ENCODE data around the gene LITAF.

LITAF gene

DNA sequence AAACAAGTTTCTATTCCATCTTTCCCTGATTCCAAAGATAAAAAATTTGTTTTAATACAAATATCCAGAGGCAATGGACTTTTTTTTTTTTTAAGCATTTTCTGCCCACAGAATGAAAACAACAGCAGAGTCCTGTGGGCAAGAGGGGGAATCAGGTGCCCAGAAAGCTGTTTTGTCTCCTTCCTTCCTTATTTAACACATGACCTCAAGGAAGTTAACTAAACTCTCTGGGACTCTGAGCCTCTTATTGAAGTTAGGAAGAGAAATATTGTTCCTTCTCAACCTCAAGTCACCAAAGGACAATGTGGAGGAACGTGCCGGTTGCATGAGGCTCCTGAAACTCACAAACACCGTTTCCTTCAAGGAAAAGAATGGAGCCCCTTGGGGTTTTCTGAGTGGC is 34.9 kb downstream of the LITAF start:
- no peaks in the 10 kb centered on the region for H3K79me2 ChIP-seq (ENCODE audit: control insufficient read depth, insufficient read depth, low read length, unreplicated experiment)
- no peaks in the 10 kb centered on the region for H3K27me3 ChIP-seq (ENCODE audit: insufficient read depth, low read length)
- H3K27ac ChIP-seq (ENCODE audit: low read depth, low read length), result no peak overlapping the region
- H2AFZ ChIP-seq (ENCODE audit: low read length, unreplicated experiment), result no peak overlapping the region
- H3K36me3 ChIP-seq (ENCODE audit: insufficient read depth, low read length), result peaks cover 35% of the 10 kb centered on the region
- peaks cover 1% of the 10 kb centered on the region for H3K4me1 ChIP-seq (ENCODE audit: control insufficient read depth, insufficient read depth, low read length, unreplicated experiment)
- no peak overlapping the region for H3K4me3 ChIP-seq (ENCODE audit: low read depth, low read length)

DNA sequence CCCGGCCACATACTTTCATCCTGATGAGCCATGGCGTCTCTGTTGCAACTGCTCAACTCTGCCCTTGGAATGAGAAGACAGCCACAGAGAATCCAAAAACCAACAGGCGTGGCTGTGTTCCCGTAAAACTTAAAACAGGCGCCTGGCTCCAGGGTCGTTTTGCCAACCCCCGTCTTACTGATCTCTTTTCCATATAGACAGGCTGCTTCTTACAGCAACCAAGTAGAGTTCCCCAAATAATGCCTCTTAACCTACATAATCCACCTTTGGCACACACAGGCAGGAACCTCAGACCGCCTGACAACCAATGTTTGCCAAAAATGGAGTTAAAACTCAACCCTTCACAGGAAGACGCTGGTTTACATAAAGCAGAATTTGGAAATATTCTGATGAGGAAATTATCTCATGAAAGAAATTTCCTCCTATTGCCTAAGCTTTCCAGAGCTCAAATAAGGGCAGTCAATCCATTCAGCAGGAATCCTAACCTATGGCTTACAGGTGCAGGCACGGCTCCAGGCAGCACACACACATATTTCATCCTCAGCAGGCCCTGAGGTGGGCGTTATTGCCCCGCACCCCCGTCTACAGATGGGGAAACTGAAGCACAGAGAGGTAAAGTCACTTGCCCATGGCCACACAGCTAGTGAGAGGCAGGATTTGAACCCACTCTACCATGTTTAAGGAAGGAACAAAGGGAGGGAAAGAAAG is 35.8 kb downstream of the LITAF start:
- H2AFZ ChIP-seq (ENCODE audit: low read length, unreplicated experiment), result no peak overlapping the region
- H3K36me3 ChIP-seq (ENCODE audit: insufficient read depth, low read length), result peaks cover 26% of the 10 kb centered on the region
- H3K79me2 ChIP-seq (ENCODE audit: control insufficient read depth, insufficient read depth, low read length, unreplicated experiment), result no peaks in the 10 kb centered on the region
- no peaks in the 10 kb centered on the region for H3K27me3 ChIP-seq (ENCODE audit: insufficient read depth, low read length)
- peaks cover 4% of the 10 kb centered on the region for H3K4me1 ChIP-seq (ENCODE audit: control insufficient read depth, insufficient read depth, low read length, unreplicated experiment)
- H3K4me3 ChIP-seq (ENCODE audit: low read depth, low read length), result no peak overlapping the region
- no peak overlapping the region for H3K27ac ChIP-seq (ENCODE audit: low read depth, low read length)

DNA sequence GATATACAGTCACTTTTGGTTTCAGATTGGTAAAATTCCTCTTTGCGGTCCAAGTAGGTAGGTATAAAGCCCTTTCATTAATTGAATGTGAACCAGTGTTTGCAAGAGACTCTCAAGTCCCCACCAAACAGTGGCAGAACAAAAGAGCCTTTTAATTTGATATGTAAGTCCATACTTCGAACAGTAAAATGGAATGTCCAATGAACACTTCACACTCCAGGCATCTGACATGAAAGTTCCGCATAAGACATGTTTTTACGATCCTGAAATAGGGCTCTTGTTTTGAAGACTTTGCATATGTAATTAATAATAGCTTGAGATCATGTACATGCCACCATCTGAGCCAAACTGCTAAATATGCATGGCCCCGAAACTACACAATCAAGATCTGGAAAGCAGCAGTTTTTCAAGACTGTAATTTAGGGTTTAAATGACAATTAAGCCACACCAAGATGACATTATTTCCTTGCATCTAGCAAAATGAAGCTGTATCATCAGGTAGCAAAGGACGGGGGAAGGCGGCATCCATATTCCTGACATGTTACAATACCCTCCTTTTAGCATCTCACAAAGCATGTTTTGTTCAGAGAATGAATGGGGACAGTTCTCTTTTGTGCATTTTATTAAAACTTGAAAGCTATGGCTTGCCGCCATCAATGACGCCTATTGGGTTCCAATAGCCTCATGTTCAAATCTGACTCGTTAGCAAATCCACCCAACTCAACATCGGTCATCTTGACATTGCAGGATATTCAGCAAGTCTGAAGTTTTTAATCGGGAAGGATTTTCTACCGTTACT is 39.4 kb downstream of the LITAF start:
- peaks cover 20% of the 10 kb centered on the region for H3K36me3 ChIP-seq (ENCODE audit: insufficient read depth, low read length)
- peaks cover 4% of the 10 kb centered on the region for H3K4me1 ChIP-seq (ENCODE audit: control insufficient read depth, insufficient read depth, low read length, unreplicated experiment)
- no peak overlapping the region for H3K27ac ChIP-seq (ENCODE audit: low read depth, low read length)
- no peak overlapping the region for H3K4me3 ChIP-seq (ENCODE audit: low read depth, low read length)
- H2AFZ ChIP-seq (ENCODE audit: low read length, unreplicated experiment), result no peak overlapping the region
- H3K27me3 ChIP-seq (ENCODE audit: insufficient read depth, low read length), result no peaks in the 10 kb centered on the region
- no peaks in the 10 kb centered on the region for H3K79me2 ChIP-seq (ENCODE audit: control insufficient read depth, insufficient read depth, low read length, unreplicated experiment)

DNA sequence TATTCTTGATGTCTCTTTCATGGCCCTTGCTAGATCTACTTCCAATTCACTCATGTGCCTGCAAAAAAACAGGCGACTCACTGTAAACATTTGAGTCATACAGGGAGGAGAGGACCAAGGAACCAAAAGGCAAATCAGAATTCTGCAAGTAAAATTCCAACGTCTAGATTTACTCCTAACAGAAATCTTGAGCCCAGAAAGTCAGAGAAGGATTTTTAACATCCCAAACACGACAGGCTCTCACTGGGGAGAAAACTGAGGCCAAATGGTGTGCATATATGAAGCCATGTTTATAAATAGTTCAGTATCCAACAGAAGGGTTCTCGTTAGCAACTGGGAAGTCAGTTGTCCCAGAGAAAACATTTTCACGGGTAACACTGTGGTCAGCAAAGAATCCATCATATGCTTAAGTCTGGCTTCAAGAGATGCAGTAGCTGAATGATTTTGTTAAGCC is 40.1 kb downstream of the LITAF start:
- no peak overlapping the region for H2AFZ ChIP-seq (ENCODE audit: low read length, unreplicated experiment)
- H3K79me2 ChIP-seq (ENCODE audit: control insufficient read depth, insufficient read depth, low read length, unreplicated experiment), result no peaks in the 10 kb centered on the region
- no peaks in the 10 kb centered on the region for H3K27me3 ChIP-seq (ENCODE audit: insufficient read depth, low read length)
- no peak overlapping the region for H3K4me3 ChIP-seq (ENCODE audit: low read depth, low read length)
- peaks cover 4% of the 10 kb centered on the region for H3K4me1 ChIP-seq (ENCODE audit: control insufficient read depth, insufficient read depth, low read length, unreplicated experiment)
- H3K36me3 ChIP-seq (ENCODE audit: insufficient read depth, low read length), result peaks cover 20% of the 10 kb centered on the region
- no peak overlapping the region for H3K27ac ChIP-seq (ENCODE audit: low read depth, low read length)

DNA sequence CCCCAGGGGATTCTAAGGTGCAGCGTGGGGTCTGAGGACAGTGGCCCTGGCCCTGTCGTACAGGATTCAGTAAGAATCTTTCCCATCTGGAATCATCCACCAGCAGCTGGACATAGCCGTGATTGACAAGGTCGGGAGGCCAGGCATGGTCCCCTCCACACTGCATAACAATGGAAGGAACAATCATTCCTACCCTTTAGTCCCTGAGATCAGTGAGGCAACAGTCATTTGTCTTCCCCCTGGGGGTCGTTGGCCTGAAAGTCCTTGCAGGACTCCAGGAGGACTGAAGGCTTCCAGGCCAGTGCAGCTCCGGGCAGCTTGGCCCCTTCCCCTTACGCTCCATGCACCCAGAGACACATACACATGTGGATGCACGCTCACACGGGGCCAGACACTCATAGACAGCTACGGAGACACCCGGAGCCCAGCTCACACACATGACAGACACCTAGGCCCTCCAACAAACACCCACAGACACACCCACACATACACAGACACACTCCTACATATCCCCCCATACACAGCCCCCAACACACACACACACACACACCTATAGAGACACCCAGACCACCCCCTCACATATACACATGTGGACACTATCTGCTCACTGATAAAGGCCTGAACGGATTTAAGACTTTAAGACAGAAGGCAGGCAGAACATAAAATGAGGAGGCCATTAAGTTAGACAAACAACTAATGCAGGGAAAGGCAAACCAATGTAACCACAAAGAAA is 42.9 kb downstream of the LITAF start:
- Histone ChIP-seq H3K79me2 (ENCODE audit: control insufficient read depth, insufficient read depth, low read length, unreplicated experiment) (no peaks in the 10 kb centered on the region), H3K4me1 (ENCODE audit: control insufficient read depth, insufficient read depth, low read length, unreplicated experiment) (peaks cover 4% of the 10 kb centered on the region), H3K36me3 (ENCODE audit: insufficient read depth, low read length) (peaks cover 9% of the 10 kb centered on the region; the same call in 1 of the 2 replicates), H3K27me3 (ENCODE audit: insufficient read depth, low read length) (no peaks in the 10 kb centered on the region), H3K27ac (ENCODE audit: low read depth, low read length) (no peak overlapping the region), H2AFZ (ENCODE audit: low read length, unreplicated experiment) (no peak overlapping the region), H3K4me3 (ENCODE audit: low read depth, low read length) (no peak overlapping the region)

DNA sequence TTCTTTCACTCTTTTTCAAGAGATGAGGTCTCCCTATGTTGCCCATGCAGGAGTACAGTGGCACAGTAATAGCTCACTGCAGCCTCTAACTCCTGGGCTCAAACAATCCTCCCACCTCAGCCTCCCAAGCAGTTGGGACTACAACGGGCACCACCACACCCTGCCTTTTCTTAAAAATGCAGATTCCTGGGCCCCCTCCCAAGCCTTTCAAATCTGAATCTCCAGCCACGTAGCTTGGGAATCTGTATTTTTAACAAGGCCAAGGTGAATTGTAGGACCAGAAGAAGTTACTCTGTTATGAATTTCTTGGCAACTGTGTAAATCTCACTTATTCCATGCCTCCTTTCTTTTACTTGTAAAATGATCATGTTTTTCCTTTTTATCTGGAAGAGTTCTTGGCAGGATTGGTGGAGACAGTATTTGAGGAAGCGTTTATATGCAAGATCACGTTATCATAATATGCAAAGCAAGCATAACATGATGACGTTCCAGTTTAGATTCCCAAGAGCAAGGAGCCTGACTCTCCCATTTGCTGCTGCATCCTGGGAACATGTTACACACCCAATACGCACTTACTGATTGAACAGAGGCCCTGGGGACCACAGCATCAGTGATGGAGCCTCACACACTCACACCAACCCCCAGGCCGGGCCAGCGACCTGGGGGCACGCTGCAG is 44.5 kb downstream of the LITAF start:
- Histone ChIP-seq H2AFZ (ENCODE audit: low read length, unreplicated experiment) (no peak overlapping the region), H3K27me3 (ENCODE audit: insufficient read depth, low read length) (no peaks in the 10 kb centered on the region), H3K4me1 (ENCODE audit: control insufficient read depth, insufficient read depth, low read length, unreplicated experiment) (peaks cover 4% of the 10 kb centered on the region), H3K4me3 (ENCODE audit: low read depth, low read length) (no peak overlapping the region), H3K79me2 (ENCODE audit: control insufficient read depth, insufficient read depth, low read length, unreplicated experiment) (no peaks in the 10 kb centered on the region), H3K36me3 (ENCODE audit: insufficient read depth, low read length) (no peaks in the 10 kb centered on the region; the same call in 1 of the 2 replicates), H3K27ac (ENCODE audit: low read depth, low read length) (no peak overlapping the region)

DNA sequence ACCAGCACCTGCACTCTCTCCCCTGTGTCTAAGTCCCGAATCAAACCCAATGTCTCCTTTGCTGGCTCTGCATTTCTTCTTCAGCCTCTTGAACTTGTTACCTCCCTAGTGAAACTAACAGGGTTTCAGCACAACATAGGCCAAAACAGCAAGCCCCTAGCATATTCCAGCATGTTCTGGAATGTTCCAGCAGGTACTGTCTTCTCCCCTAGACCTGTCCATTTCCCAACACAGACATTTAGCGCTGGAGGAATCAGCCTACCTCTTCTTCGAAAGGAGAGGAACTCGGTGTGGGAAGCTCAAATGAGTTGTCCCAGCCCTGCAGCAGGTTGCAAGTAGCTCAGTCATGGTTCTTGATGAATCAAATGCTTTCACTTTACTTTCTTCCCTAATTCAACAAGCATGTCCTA is 47.1 kb downstream of the LITAF start:
- Histone ChIP-seq H3K36me3 (ENCODE audit: insufficient read depth, low read length) (no peaks in the 10 kb centered on the region), H3K4me3 (ENCODE audit: low read depth, low read length) (no peak overlapping the region), H3K27me3 (ENCODE audit: insufficient read depth, low read length) (no peaks in the 10 kb centered on the region), H2AFZ (ENCODE audit: low read length, unreplicated experiment) (no peak overlapping the region), H3K27ac (ENCODE audit: low read depth, low read length) (no peak overlapping the region), H3K4me1 (ENCODE audit: control insufficient read depth, insufficient read depth, low read length, unreplicated experiment) (no peaks in the 10 kb centered on the region), H3K79me2 (ENCODE audit: control insufficient read depth, insufficient read depth, low read length, unreplicated experiment) (no peaks in the 10 kb centered on the region)

DNA sequence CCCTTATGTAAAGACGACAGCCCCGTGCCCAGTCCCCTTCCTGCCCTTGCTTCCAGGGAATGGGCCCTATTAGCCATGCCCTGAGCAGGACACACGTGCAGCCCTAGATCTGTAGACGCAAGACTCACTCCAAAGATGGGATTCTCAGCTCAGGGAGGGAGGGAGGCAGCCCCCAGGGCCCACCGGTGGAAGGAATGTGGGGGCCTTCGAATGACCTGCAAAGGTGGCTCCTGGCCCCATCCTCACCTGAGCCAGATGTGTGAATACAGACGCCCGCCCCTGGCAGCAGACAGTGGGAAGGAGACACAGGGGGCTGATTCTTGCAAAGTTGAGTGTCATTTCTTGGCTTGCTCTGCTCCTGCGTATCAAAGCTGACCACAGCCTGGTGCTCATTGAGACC is 47.8 kb downstream of the LITAF start:
- H3K4me1 ChIP-seq (ENCODE audit: control insufficient read depth, insufficient read depth, low read length, unreplicated experiment), result no peaks in the 10 kb centered on the region
- H3K36me3 ChIP-seq (ENCODE audit: insufficient read depth, low read length), result no peaks in the 10 kb centered on the region
- H3K27ac ChIP-seq (ENCODE audit: low read depth, low read length), result no peak overlapping the region
- no peaks in the 10 kb centered on the region for H3K79me2 ChIP-seq (ENCODE audit: control insufficient read depth, insufficient read depth, low read length, unreplicated experiment)
- no peaks in the 10 kb centered on the region for H3K27me3 ChIP-seq (ENCODE audit: insufficient read depth, low read length)
- no peak overlapping the region for H2AFZ ChIP-seq (ENCODE audit: low read length, unreplicated experiment)
- no peak overlapping the region for H3K4me3 ChIP-seq (ENCODE audit: low read depth, low read length)

DNA sequence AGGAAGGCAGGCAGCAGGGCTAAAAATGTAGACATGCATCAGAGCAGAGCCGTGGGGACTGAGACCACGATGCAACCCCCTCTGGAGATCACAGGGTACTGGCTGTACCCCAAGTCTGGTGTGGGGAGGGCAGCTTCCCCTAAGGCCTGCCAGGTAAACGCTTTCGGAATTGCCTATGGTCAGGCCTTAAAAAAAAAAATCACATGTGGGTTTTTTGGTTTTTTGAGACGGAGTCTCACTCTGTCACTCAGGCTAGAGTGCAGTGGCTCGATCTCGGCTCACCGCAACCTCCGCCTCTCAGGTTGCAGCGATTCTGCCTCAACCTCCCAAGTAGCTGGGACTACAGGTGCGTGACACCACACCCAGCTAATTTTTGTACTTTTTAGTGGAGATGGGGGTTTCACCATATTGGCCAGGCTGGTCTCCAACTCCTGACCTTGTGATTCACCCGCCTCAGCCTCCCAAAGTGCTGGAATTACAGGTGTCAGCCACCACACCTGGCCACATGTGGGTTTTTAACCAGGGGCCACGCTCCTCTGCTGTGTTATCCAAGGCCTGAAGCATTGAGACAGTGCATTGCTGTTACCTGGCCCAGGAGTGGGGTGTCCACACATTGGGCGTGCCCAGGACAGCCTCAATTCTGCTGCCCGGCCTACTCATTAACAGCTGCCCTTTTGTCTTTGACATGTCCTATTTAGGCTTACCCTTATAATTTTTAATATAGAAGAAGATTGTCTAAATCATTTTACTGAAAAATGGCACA is 50.4 kb downstream of the LITAF start:
- H3K36me3 ChIP-seq (ENCODE audit: insufficient read depth, low read length), result no peaks in the 10 kb centered on the region
- no peak overlapping the region for H2AFZ ChIP-seq (ENCODE audit: low read length, unreplicated experiment)
- H3K4me1 ChIP-seq (ENCODE audit: control insufficient read depth, insufficient read depth, low read length, unreplicated experiment), result no peaks in the 10 kb centered on the region
- no peaks in the 10 kb centered on the region for H3K27me3 ChIP-seq (ENCODE audit: insufficient read depth, low read length)
- no peak overlapping the region for H3K27ac ChIP-seq (ENCODE audit: low read depth, low read length)
- H3K79me2 ChIP-seq (ENCODE audit: control insufficient read depth, insufficient read depth, low read length, unreplicated experiment), result no peaks in the 10 kb centered on the region
- H3K4me3 ChIP-seq (ENCODE audit: low read depth, low read length), result no peak overlapping the region

DNA sequence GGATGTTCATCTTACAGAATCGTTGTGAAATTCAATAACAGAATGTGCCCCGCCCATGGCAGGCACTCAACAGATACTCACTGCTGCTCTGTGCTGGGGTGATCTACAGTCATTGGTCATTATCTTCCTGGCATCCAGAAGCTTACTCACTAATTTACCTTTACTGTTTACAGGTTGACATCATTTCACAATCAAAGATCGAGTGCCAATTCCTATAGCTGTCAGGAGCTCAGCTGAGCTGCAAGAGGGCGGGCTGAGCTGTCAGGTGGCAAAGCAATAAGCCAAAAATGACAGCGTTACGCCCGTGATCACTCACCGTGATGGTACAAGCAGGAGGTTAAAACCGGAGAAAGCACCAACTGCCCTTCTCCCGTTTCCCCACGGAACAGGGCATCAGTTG is 51.2 kb downstream of the LITAF start:
- no peaks in the 10 kb centered on the region for H3K79me2 ChIP-seq (ENCODE audit: control insufficient read depth, insufficient read depth, low read length, unreplicated experiment)
- no peak overlapping the region for H3K4me3 ChIP-seq (ENCODE audit: low read depth, low read length)
- no peak overlapping the region for H2AFZ ChIP-seq (ENCODE audit: low read length, unreplicated experiment)
- no peaks in the 10 kb centered on the region for H3K4me1 ChIP-seq (ENCODE audit: control insufficient read depth, insufficient read depth, low read length, unreplicated experiment)
- H3K27ac ChIP-seq (ENCODE audit: low read depth, low read length), result no peak overlapping the region
- no peaks in the 10 kb centered on the region for H3K36me3 ChIP-seq (ENCODE audit: insufficient read depth, low read length)
- H3K27me3 ChIP-seq (ENCODE audit: insufficient read depth, low read length), result no peaks in the 10 kb centered on the region

All from ACC112 (cell line).